LNCaP clone FGC (cell line): ENCODE data around the gene GNPTAB.

Experiments used
- DNase-seq: peaks from one replicate; pipeline ENCODE4 v3.0.0-alpha.2; 2011; ENCODE audit warnings: low read depth
- H3K4me3 ChIP-seq: 2 replicates; pipeline ENCODE4 v1.5.1; 2011; ENCODE audit warnings: mild to moderate bottlenecking, low read depth, low read length, control low read depth
- CTCF ChIP-seq: IDR thresholded peaks from 2 replicates; pipeline ENCODE4 v1.5.1; 2012; ENCODE audit warnings: mild to moderate bottlenecking; ENCODE audit not compliant: control insufficient read depth, insufficient read depth; ENCODE audit errors: extremely low read depth

Gene GNPTAB

GRCh38 chr12:101845137-101845711 is 14.5 kb upstream of the GNPTAB start:
- DNase-seq: no peak
- TF ChIP-seq CTCF: no peak
- H3K4me3 ChIP-seq: no peak overlapping the region

GRCh38 chr12:101841069-101841468 is 10.3 kb upstream of the GNPTAB start:
- TF ChIP-seq CTCF: no peak
- no peak overlapping the region for H3K4me3 ChIP-seq
- no peak for DNase-seq

GRCh38 chr12:101839324-101840283 is 8.8 kb upstream of the GNPTAB start:
- peak; percentile 86 for TF ChIP-seq CTCF

GRCh38 chr12:101838628-101839323 is 8.0 kb upstream of the GNPTAB start:
- no peak for TF ChIP-seq CTCF

More at GRCh38 chr12:101839324-101840283, 8.8 kb upstream of the GNPTAB start:
- no peak overlapping the region for H3K4me3 ChIP-seq
- peak; percentile 51 for DNase-seq

GRCh38 chr12:101832030-101832429 is 1.3 kb upstream of the GNPTAB start:
- no peak for DNase-seq
- no peak for TF ChIP-seq CTCF
- H3K4me3 ChIP-seq: no peak overlapping the region

More at GRCh38 chr12:101838628-101839323, 8.0 kb upstream of the GNPTAB start:
- H3K4me3 ChIP-seq: no peak overlapping the region
- no peak for DNase-seq

GRCh38 chr12:101829639-101830366 is 956 bp downstream of the GNPTAB start:
- DNase-seq: peak; percentile 59
- TF ChIP-seq CTCF: no peak

More at GRCh38 chr12:101829639-101830366, 956 bp downstream of the GNPTAB start:
- H3K4me3 ChIP-seq: peak overlapping the region; percentile 82
